GM21447 (cell line): ENCODE results near the gene BANK1.

ENCODE experiments used
- ATAC-seq: cut with Tn5 transposase; IDR thresholded peaks from one replicate; pipeline ENCODE4 v1.9.1; 2021; ENCODE audit not compliant: unreplicated experiment

Gene BANK1

GRCh38 chr4:101790521-101791181, at the start of gene BANK1:
Gene BANK1 (plus strand): TSS chr4:101790730. CDS start chr4:101790881, 151 bp downstream.
- ATAC-seq: peak; percentile 99

- no peak for ATAC-seq
Measured at GRCh38 chr4:101753721-101754120, 36.8 kb upstream of the BANK1 start.

DNA sequence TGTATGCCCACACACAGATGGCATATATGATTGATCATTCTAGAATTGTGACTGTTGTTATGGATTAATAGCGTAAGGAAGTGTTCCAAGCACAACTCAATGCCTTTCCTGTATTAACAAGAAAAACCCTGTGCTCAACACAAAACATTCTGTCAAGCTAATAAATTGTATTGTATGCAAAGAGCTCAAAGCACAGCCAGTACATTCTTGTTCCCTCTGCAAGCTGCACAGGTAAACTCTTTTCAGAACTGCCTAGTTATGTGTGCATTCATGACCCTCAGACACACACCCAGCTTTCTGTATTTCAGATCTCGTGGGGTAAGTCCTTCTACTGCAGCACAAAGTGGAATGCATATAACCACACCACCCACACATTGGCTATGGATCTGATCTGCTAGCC, 34.3 kb upstream of the BANK1 start:
- ATAC-seq: no peak

- ATAC-seq: no peak
Measured at GRCh38 chr4:101761405-101761804, 29.1 kb upstream of the BANK1 start.

- no peak for ATAC-seq
Measured at GRCh38 chr4:101762025-101762424, 28.5 kb upstream of the BANK1 start.

- no peak for ATAC-seq
Measured at GRCh38 chr4:101762534-101762933, 28.0 kb upstream of the BANK1 start.

- no peak for ATAC-seq
Measured at GRCh38 chr4:101763576-101763975, 27.0 kb upstream of the BANK1 start.

GRCh38 chr4:101774807-101775206, 15.7 kb upstream of the BANK1 start:
- no peak for ATAC-seq

- ATAC-seq: no peak
Measured at GRCh38 chr4:101777431-101777830, 13.1 kb upstream of the BANK1 start.

DNA sequence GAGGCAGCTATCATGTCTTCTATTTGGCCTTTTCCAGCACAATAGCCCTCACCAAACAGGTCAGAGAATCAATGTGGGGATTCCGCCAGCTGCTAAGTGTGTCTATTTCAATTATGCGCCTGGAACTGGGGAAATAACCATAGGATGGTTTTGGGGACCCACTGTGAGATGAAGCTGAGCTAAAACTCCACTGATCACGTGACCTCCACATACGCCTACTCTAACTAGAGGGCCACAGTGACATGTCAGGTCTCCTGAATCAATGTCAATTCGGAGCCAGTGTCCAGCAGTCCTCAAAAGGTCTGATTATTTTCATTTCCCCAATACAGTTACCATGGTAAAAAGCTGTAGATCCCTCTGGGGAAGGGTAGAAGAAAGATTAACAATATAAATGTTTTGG, 10.2 kb upstream of the BANK1 start:
- no peak for ATAC-seq

- no peak for ATAC-seq
Measured at GRCh38 chr4:101782546-101782945, 8.0 kb upstream of the BANK1 start.

GRCh38 chr4:101784957-101785356, 5.6 kb upstream of the BANK1 start:
- ATAC-seq: no peak

DNA sequence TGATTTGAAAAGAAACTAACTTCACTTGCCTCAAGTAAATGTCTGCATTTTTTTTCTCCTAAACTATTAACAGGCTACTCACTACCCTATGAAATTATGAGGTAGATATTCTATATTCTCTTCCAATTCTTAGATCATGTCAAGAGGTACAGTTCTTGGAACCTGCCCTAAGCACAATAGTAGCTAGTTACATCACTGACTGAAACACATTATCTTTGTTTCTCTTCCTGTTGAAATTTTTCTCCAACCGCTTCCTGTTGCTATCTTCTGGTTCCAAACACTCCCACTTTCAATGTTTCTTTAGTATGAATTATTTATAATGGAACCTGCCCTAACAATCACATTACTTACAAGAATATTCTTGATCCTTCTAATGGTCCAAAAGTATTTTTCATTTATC, 5.0 kb upstream of the BANK1 start:
- no peak for ATAC-seq

DNA sequence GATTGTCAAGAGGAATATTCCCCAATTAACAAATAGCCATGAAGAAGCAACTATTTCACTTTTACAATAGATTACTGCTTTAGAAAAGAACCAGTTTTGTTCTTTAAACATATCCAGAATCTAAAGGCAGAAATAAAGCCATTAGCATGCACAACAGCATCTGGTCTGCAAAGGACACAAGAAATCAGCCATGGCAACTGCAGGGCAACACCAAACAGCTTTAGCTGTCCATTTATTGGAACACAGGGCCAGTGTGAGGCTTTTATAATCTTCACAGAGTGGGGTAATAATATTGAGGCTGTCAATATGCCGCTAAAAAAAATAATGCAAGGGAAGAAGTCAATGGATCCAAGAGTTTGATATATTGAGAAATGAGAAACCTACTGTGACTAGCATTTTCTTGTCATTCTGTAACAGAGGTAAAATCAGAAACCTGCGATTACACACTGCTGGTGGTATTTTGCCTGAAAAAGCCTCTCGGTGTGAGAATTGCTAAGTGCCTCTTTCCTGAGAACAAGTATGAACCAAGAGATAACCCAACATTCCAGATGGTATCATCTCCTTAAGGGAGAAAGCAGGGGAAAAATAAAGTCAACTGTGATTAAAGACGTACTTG, 2.7 kb upstream of the BANK1 start:
- no peak for ATAC-seq

DNA sequence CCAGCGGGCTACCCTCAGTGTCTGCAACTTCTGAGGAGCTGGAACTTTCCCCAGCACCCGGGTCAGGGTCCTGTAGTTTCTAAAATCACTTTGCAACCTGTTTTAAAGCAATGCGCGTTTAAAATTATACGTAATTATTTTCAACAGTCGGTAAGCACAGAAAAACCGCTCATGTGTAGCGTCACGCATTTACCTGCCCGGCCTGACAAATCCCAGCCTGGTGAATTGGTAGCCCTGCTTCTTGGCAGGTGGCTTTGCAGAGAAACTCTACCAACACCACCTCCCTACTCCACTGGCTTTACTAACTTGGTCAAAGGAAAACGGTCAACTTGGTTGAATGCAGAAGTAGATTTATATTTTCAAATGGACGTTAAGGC, 640 bp downstream of the BANK1 start:
- ATAC-seq: peak; percentile 1

GRCh38 chr4:101792056-101792590, 1.6 kb downstream of the BANK1 start:
- ATAC-seq: no peak

- no peak for ATAC-seq
Measured at GRCh38 chr4:101793397-101793796, 2.9 kb downstream of the BANK1 start.

DNA sequence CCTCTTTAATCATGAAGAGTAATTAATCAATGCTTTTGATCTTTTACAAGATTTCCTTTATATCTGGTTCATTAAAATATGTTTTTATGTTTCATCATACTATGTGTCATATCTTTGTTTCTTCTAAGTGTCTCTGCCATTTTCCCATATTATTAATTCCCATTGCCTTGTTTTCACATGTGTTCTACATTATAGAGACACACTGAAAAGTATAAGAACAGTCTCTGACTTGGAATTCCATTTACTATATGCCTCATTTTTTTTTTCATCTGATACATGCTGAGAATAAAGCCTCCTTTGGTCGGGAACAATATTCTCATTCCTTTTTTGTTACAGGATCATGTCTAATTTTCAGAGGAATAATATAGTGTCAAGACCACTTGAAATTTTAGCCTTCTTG, 4.3 kb downstream of the BANK1 start:
- ATAC-seq: no peak

DNA sequence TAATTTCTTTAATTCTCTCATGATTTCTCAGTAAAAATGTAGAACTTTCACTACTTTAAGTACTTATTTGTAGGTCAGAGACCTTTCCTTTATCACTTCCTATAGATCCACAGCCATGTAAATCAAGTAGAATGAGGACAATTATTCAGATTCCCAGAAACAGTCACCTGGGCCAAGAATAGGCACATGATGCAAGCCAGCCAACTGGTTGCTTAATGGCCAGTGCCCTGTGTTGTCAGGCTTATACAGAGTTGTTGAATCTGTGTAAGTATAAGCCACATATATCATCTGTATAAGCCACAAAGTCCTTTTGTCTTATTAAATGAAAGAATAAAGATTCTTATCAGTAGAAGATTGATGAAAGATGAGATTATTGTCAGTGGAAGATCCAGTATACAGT, 5.2 kb downstream of the BANK1 start:
- ATAC-seq: no peak

DNA sequence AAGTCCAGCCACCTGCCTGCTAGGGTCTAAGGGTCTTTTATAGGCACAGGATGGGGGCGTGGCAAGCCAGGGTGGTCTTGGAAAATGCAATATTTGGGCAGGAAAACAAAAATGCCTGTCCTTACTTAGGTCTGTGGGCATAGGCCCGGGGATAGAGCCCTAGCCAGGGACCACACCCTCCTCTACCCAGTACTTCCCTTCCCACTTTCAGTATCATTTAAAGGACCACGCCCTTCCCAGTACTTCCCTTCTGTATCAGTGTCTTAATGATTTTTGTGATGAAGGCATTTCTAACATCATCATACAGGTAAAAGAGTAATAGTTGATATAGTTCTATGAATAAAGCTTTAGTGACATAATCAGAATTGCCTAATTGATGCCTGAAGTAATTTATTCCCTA, 11.4 kb downstream of the BANK1 start:
- ATAC-seq: no peak

DNA sequence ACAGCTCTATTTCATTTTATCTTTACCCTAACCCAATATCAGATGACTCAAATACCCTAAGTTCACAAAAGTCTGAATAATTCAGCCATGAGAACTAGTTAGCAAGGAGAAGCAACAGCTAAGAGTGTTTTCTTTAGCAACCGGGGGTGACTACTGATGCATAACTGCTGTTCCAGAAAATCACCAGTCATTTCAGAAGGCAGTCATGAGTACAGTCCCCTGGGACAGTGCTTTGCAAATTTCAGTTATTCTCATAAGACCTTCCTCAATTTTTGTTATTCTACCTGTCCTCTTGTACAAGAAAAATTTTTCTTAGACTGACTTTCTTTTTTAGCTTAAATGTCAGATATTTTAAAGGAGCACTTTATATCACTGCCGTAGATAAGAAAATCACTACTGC, 16.4 kb downstream of the BANK1 start:
- peak; percentile 98 for ATAC-seq

DNA sequence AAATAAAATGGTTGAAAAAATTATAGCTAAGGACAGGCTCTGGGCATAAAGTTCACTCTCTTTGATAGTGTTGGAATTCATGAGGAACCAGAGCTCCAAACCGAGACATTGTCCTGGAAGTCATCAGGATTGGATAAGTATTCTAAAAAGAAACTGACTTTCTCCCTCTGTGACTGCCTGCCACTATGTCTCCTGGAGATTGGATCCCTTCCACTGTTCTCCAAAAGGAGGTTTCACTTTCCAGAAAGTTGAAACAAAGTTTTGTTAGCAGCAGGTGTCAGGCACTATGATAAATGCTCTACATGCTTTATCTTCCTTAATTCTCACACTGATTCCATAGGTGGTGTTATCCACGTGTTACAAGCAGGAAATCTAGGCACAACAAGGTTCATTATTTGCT, 16.8 kb downstream of the BANK1 start:
- ATAC-seq: peak; percentile 24

DNA sequence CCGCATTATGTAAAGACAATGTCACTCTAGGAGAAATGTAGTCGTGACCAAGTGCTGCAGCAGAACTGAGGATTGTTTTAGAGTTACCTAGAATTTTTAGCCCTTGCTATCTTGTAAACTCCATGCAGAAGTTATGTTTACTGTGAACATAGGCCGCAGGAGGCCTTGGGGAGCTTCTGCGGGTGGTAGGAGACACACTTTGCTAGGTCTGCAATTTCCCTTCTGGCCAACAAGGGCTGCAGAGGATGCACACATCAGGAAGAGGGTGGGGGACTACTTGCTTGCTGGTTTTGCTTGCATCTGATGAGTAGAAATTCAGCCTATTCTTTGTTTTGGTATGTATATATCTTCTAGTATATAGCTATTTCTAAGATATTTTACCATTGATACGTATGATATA, 23.1 kb downstream of the BANK1 start:
- ATAC-seq: peak; percentile 67
